Astrocyte of the cerebellum (primary cell): ENCODE results near the gene MRPS2.

Experiments used
- DNase-seq: peaks from one replicate; pipeline ENCODE4 v3.0.0-alpha.2; 2011; ENCODE audit warnings: low read depth
- H3K4me3 ChIP-seq: 2 replicates; pipeline ENCODE4 v1.5.1; 2011; ENCODE audit warnings: mild to moderate bottlenecking, low read depth, low read length, moderate library complexity
- in situ Hi-C: cut with HindIII; loops from 2 replicates; pipeline ENCODE4 v1.10.0; 2017; ENCODE audit warnings: low sequenced_read_pairs
- TF ChIP-seq, protein P1 (sequence below): IDR thresholded peaks from 2 replicates; pipeline ENCODE4 v1.5.1; 2012; ENCODE audit warnings: low read length, low read depth, moderate library complexity, mild to moderate bottlenecking; ENCODE audit errors: missing control alignments

Gene MRPS2

DNA sequence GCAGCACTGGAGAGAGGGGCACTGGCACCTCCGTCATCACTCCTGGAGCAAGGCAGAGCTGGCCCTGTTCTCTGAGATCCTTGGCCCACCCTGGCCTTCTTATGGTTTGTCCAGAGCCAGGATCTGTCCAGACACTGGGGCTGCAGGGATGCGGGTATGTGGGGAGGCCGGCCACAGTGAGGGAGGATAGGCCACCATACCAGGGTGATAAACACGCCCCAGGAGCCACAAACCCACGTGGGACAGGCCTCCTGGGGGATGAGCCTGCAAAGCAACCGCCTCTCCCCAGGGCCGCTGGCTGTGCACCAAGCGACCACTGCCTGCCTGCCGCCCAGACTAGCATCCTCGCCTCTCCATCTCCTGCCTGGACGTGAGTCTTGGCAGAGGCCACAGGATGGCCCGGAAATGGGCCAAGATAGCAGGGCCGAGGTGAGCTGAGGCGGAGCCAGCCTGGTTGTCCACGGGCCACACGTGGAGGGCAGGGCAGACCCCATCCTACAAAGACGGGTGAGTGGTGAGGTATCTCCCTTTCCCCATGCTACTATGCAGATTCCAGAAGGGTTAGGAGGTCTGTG lies 49.9 kb downstream of the MRPS2 start:
- TF ChIP-seq, protein P1, sequence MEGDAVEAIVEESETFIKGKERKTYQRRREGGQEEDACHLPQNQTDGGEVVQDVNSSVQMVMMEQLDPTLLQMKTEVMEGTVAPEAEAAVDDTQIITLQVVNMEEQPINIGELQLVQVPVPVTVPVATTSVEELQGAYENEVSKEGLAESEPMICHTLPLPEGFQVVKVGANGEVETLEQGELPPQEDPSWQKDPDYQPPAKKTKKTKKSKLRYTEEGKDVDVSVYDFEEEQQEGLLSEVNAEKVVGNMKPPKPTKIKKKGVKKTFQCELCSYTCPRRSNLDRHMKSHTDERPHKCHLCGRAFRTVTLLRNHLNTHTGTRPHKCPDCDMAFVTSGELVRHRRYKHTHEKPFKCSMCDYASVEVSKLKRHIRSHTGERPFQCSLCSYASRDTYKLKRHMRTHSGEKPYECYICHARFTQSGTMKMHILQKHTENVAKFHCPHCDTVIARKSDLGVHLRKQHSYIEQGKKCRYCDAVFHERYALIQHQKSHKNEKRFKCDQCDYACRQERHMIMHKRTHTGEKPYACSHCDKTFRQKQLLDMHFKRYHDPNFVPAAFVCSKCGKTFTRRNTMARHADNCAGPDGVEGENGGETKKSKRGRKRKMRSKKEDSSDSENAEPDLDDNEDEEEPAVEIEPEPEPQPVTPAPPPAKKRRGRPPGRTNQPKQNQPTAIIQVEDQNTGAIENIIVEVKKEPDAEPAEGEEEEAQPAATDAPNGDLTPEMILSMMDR = no peak
- DNase-seq = no peak
- in situ Hi-C loops = no loop called here
- no peak overlapping the region for H3K4me3 ChIP-seq

DNA sequence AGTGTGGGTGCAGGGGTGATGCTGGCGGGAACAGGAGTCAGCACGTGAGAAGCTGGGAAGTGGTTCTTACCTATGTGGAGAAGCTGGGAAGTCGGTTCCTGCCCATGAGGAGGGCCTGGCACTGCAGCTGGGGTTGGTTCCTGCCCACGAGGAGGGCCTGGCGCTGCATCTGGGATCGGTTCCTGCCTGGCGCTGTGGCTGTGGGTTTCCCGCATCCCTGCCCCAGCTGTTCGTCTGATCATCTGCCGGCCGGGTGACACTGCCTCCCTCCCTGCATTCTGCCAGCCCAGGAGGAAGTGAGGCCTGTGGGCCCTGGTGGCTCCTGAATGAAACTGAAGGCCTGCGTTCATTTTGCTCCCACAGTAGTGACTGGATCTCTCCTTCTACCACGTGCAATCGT lies 50.5 kb downstream of the MRPS2 start:
- in situ Hi-C loops = no loop called here
- no peak overlapping the region for H3K4me3 ChIP-seq
- TF ChIP-seq, protein P1 = no peak
- no peak for DNase-seq

DNA sequence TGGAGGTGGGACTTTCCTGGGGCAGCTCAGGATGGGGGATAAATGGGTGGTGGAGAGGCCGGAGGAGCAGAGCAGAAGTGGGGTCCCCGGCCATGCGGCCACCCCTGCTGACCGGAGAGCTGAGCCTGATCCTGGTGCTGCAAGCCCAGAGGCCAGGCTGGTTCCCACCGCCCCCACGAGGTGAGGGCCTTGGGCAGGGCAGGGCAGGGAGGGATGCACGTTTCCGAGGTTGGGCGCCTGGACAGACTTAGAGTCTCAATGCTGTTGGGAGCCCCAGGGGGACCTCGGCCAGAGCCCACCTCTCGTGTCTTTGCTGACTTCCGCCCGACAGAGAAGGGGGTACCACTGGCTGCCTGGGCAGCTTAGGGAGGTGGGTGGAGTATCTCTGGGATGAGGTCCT lies 51.0 kb downstream of the MRPS2 start:
- no peak for DNase-seq
- TF ChIP-seq, protein P1 = no peak
- H3K4me3 ChIP-seq = no peak overlapping the region
- in situ Hi-C loops = no loop called here

DNA sequence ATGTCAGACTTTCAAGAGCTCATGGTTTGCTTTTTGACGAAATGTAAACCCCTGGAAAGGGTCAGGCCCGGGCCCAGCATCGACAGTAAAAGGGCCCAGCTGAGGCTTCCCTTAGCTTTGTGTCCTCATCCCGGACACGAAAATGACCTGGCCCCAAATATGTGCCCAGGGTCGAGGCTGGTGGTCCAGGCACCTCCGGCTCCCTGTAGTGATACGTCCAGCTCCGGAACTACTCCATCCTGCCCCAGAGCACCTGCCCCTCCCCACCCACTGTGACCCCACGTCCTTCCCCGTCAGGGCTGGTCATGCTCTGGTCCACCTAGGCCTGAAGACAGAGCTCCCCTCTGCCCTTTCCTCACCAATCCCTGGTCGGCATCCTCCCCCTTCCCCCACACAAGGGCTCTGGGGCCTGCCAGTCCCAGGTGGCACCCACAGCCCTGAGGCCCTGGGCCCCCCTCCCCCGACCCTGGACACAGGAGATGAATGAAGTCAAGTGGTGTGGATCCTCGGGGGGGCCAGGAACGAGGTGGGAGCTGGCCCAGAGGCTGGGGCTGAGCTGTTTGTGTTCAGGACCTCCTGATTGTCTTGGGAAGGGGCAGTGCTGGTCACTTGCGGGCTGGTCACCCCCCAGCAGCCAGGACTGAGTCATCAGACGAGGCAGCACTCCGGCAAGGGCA lies 51.7 kb downstream of the MRPS2 start:
- TF ChIP-seq, protein P1 = no peak
- in situ Hi-C loops = no loop called here
- no peak for DNase-seq
- H3K4me3 ChIP-seq = no peak overlapping the region

DNA sequence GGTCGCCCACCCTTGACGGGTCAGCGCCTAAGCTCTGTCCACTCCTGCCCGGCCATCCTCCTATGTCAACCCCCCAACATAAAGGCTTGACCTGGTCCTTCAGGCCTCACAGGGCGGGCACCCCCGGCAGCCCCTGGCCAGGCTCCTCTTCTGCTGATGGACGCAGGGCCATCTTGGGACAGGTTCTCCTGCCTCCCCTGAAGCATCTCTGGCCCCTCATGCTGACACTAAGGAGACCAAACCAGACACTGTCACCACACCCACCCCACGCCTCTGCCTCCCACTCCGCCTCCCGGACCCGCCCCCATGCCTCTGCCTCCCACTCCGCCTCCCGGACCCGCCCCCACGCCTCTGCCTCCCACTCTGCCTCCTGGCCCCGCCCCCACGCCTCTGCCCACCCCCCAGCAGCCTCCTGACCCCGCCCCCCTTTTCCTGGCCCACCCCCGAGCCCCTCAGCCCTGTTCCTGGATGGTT lies 52.3 kb downstream of the MRPS2 start:
- DNase-seq = no peak
- TF ChIP-seq, protein P1 = no peak
- no peak overlapping the region for H3K4me3 ChIP-seq
- in situ Hi-C loops = no loop called here
